HepG2 (cell line): Measurements from ENCODE around the gene P4HB. TPM values are rescaled to one million over a fixed set of nuclear protein-coding genes. Genes with fewer than 3 reads are reported as not detected.
A peak's percentile ranks its signal among the peaks of the same experiment; 100 is the strongest.

Experiments used
- ADNP ChIP-seq: sonication (generic); formaldehyde crosslinking; IDR thresholded peaks from 2 replicates; pipeline ENCODE4 v1.4.0; 2020; ENCODE audit warnings: missing genetic modification reagents
- AGO2 ChIP-seq: fragments of 200-400 bp; formaldehyde crosslinking; optimal IDR thresholded peaks from 2 replicates; pipeline ENCODE3; 2017; ENCODE audit warnings: mild to moderate bottlenecking, low read depth, low read length, moderate library complexity
- ARHGAP35 ChIP-seq: sonication (generic); formaldehyde crosslinking; IDR thresholded peaks from 2 replicates; pipeline ENCODE4 v1.9.0; 2022; ENCODE audit warnings: mild to moderate bottlenecking, inconsistent platforms, moderate library complexity, missing genetic modification reagents, borderline replicate concordance
- ATM ChIP-seq: fragments of 450-650 bp; IDR thresholded peaks from 2 replicates; pipeline ENCODE4 v1.7.1; 2017; ENCODE audit warnings: mild to moderate bottlenecking, borderline replicate concordance
- CENPX ChIP-seq: sonication (generic); formaldehyde crosslinking; IDR thresholded peaks from 2 replicates; pipeline ENCODE4 v1.9.0; 2021; ENCODE audit warnings: mild to moderate bottlenecking, missing genetic modification reagents, moderate library complexity
- GLI4 ChIP-seq: sonication (generic); formaldehyde crosslinking; IDR thresholded peaks from 2 replicates; pipeline ENCODE4 v1.5.1; 2020; ENCODE audit warnings: missing genetic modification reagents, mild to moderate bottlenecking, moderate library complexity, borderline replicate concordance
- GTF3A ChIP-seq: sonication (generic); formaldehyde crosslinking; conservative IDR thresholded peaks from 2 replicates; pipeline ENCODE4 v1.4.0; 2020; ENCODE audit warnings: mild to moderate bottlenecking, missing genetic modification reagents
- HMG20B ChIP-seq: conservative IDR thresholded peaks from 2 replicates; pipeline ENCODE4 v1.6.1; 2016; ENCODE audit warnings: missing genetic modification reagents, missing compliant biosample characterization
- HOXA5 ChIP-seq: sonication (generic); formaldehyde crosslinking; IDR thresholded peaks from 2 replicates; pipeline ENCODE4 v1.4.0; 2020; ENCODE audit warnings: missing genetic modification reagents
- JUND ChIP-seq: sonication (generic); formaldehyde crosslinking; IDR thresholded peaks from 2 replicates; pipeline ENCODE4 v1.8.0; 2022; ENCODE audit warnings: mild to moderate bottlenecking, missing genetic modification reagents
- MZF1 ChIP-seq: sonication (generic); formaldehyde crosslinking; IDR thresholded peaks from 2 replicates; pipeline ENCODE4 v1.8.1; 2023; ENCODE audit warnings: mild to moderate bottlenecking, missing genetic modification reagents, borderline replicate concordance
- POLR2AphosphoS2 ChIP-seq: IDR thresholded peaks from 2 replicates; pipeline ENCODE4 v1.6.1; 2011; ENCODE audit warnings: low read depth, low read length, improper control_type of control experiment
- SIN3B ChIP-seq: fragments of 150-350 bp; IDR thresholded peaks from 2 replicates; pipeline ENCODE4 v1.6.1; 2014; ENCODE audit warnings: low read length
- SNAPC2 ChIP-seq: sonication (generic); formaldehyde crosslinking; IDR thresholded peaks from 2 replicates; pipeline ENCODE4 v1.8.1; 2022; ENCODE audit warnings: mild to moderate bottlenecking, missing genetic modification reagents
- ZFYVE20 ChIP-seq: sonication (generic); formaldehyde crosslinking; IDR thresholded peaks from 2 replicates; pipeline ENCODE4 v1.8.0; 2023; ENCODE audit warnings: low read depth, mild to moderate bottlenecking, moderate library complexity, missing genetic modification reagents, borderline replicate concordance
- ZMAT3 ChIP-seq: sonication (generic); formaldehyde crosslinking; conservative IDR thresholded peaks from 2 replicates; pipeline ENCODE4 v1.7.0; 2021; ENCODE audit warnings: missing genetic modification reagents
- ZNF205 ChIP-seq: IDR thresholded peaks from 2 replicates; pipeline ENCODE4 v1.6.1; 2018; ENCODE audit warnings: missing biosample characterization, missing genetic modification reagents
- ZNF546 ChIP-seq: sonication (generic); formaldehyde crosslinking; conservative IDR thresholded peaks from 2 replicates; pipeline ENCODE4 v1.8.1; 2023; ENCODE audit warnings: mild to moderate bottlenecking, missing genetic modification reagents
- ZNF567 ChIP-seq: sonication (generic); formaldehyde crosslinking; IDR thresholded peaks from 2 replicates; pipeline ENCODE4 v1.8.1; 2023; ENCODE audit warnings: mild to moderate bottlenecking, missing genetic modification reagents, borderline replicate concordance
- ZNF709 ChIP-seq: sonication (generic); formaldehyde crosslinking; IDR thresholded peaks from 2 replicates; pipeline ENCODE4 v1.5.0; 2020; ENCODE audit warnings: mild to moderate bottlenecking, missing genetic modification reagents
- ZNF75D ChIP-seq: sonication (generic); formaldehyde crosslinking; IDR thresholded peaks from 2 replicates; pipeline ENCODE4 v1.8.1; 2023; ENCODE audit warnings: missing genetic modification reagents, mild to moderate bottlenecking, borderline replicate concordance
- ZNF781 ChIP-seq: sonication (generic); formaldehyde crosslinking; IDR thresholded peaks from 2 replicates; pipeline ENCODE4 v1.5.1; 2020; ENCODE audit warnings: borderline replicate concordance, mild to moderate bottlenecking, missing genetic modification reagents; ENCODE audit errors: not compliant biosample characterization
- ZNF841 ChIP-seq: sonication (generic); formaldehyde crosslinking; IDR thresholded peaks from 2 replicates; pipeline ENCODE4 v1.8.1; 2023; ENCODE audit warnings: missing genetic modification reagents, borderline replicate concordance
- polyA plus RNA-seq, 8 experiments: library from polyadenylated mRNA; depleted of rRNA in 3 of 8; stranded (reverse) in 7 of 8; unstranded in 1 of 8; fragments of >200 nt; fragmentation: Illumina TruSeq in 4 of 8; extraction: Trizol in 4 of 8; gene quantifications; 2 replicates each; pipeline versions ENCODE4 v1.2.1 to v1.2.3, GENCODE V29; 2011 to 2016; ENCODE audit warnings: low read depth in 4 of 8, missing spikeins in 1 of 8, mixed read lengths in 1 of 8; ENCODE audit not compliant: insufficient read depth in 1 of 8
- total RNA-seq, 5 experiments: library from RNA; depleted of rRNA; stranded (reverse); fragments of >200 nt; fragmentation: Illumina TruSeq; extraction: Trizol; gene quantifications; 2 replicates each; pipeline ENCODE4 v1.2.3, GENCODE V29; 2016; ENCODE audit warnings: low read depth in 1 of 5
- TF ChIP-seq, protein P1 (sequence below): sonication (generic); formaldehyde crosslinking; IDR thresholded peaks from 2 replicates; pipeline ENCODE4 v1.4.0; 2020; ENCODE audit warnings: mild to moderate bottlenecking, missing genetic modification reagents, borderline replicate concordance
- TF ChIP-seq, protein P2 (sequence below): sonication (generic); formaldehyde crosslinking; IDR thresholded peaks from 2 replicates; pipeline ENCODE4 v1.5.0; 2020; ENCODE audit warnings: missing genetic modification reagents
- TF ChIP-seq, protein P3 (sequence below): sonication (generic); formaldehyde crosslinking; IDR thresholded peaks from 2 replicates; pipeline ENCODE4 v1.8.1; 2023; ENCODE audit warnings: missing genetic modification reagents, inconsistent platforms, borderline replicate concordance

P4HB gene
- total and polyA plus RNA-seq, 2 of the 13 experiments (the other 11 are each of a cell fraction or from before 2014, with no cell fraction given), result 185 to 782 TPM

DNA sequence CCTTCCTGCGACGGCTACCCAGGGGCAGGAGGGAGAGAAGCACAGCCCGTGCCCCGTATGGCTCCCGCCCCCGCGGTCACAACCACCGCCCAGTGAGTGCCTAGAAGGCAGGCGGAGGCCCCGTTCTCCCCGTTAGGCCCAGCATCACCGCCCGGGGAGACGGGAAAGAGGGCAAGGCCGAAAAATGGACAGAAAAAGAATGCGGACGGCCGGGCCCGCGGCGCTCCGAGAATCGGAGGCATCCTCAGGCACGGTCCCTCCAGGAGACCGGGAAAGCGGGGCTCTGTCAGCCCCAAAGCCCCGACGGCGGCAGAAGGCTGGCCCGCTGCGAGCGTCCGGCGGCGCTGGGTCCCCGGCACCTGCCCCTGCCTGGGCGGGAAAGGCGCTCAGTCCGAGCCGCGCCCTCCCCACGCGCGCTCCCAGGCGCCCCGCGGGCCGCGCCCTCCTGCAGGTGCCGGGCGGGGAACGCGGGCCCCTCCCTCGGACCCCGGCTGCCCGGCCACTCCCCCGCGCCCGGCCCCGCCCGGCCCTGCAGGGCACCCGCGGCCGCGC lies 27.7 kb downstream of the P4HB start (continued):
- TF ChIP-seq, protein P1, sequence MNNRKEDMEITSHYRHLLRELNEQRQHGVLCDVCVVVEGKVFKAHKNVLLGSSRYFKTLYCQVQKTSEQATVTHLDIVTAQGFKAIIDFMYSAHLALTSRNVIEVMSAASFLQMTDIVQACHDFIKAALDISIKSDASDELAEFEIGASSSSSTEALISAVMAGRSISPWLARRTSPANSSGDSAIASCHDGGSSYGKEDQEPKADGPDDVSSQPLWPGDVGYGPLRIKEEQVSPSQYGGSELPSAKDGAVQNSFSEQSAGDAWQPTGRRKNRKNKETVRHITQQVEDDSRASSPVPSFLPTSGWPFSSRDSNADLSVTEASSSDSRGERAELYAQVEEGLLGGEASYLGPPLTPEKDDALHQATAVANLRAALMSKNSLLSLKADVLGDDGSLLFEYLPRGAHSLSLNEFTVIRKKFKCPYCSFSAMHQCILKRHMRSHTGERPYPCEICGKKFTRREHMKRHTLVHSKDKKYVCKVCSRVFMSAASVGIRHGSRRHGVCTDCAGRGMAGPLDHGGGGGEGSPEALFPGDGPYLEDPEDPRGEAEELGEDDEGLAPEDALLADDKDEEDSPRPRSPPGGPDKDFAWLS (CRISPR knock-in tag), result no peak
- TF ChIP-seq GLI4 (peak; percentile 92; the same call in 1 of the 2 replicates), HMG20B (CRISPR knock-in tag) (no peak), MZF1 (CRISPR knock-in tag) (no peak), ZFYVE20 (CRISPR knock-in tag) (no peak), ZNF781 (CRISPR knock-in tag) (no peak), ADNP (no peak), ATM (no peak), ZNF75D (CRISPR knock-in tag) (no peak), ZNF709 (CRISPR knock-in tag) (peak; percentile 27), ZNF567 (CRISPR knock-in tag) (no peak), ZNF841 (no peak), HOXA5 (CRISPR knock-in tag) (peak; percentile 15; the same call in 1 of the 2 replicates), POLR2AphosphoS2 (no peak), CENPX (CRISPR knock-in tag) (no peak), ZMAT3 (CRISPR knock-in tag) (no peak), SNAPC2 (CRISPR knock-in tag) (no peak), ZNF546 (CRISPR knock-in tag) (no peak), JUND (CRISPR knock-in tag) (no peak), GTF3A (CRISPR knock-in tag) (no peak), SIN3B (no peak), ARHGAP35 (CRISPR knock-in tag) (peak; percentile 73; the same call in 1 of the 2 replicates), ZNF205 (CRISPR knock-in tag) (0 out of 2 replicates have a peak, but pooled peaks have one; percentile 40), AGO2 (no peak)
- TF ChIP-seq, protein P2, sequence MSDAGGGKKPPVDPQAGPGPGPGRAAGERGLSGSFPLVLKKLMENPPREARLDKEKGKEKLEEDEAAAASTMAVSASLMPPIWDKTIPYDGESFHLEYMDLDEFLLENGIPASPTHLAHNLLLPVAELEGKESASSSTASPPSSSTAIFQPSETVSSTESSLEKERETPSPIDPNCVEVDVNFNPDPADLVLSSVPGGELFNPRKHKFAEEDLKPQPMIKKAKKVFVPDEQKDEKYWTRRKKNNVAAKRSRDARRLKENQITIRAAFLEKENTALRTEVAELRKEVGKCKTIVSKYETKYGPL (CRISPR knock-in tag), result no peak
- TF ChIP-seq, protein P3, sequence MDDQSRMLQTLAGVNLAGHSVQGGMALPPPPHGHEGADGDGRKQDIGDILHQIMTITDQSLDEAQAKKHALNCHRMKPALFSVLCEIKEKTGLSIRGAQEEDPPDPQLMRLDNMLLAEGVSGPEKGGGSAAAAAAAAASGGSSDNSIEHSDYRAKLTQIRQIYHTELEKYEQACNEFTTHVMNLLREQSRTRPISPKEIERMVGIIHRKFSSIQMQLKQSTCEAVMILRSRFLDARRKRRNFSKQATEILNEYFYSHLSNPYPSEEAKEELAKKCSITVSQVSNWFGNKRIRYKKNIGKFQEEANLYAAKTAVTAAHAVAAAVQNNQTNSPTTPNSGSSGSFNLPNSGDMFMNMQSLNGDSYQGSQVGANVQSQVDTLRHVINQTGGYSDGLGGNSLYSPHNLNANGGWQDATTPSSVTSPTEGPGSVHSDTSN (CRISPR knock-in tag), result 0 out of 2 replicates have a peak, but pooled peaks have one; percentile 32
